IMR-90 (cell line): Measurements from ENCODE around the gene SNAP23. TPM values are rescaled to one million over a fixed set of nuclear protein-coding genes. Genes with fewer than 3 reads are reported as not detected.

Experiments used
- ATAC-seq: fragments of 200-7000 bp; cut with Tn5 transposase; 2 replicates; pipeline ENCODE4 v1.9.1; 2020; ENCODE audit warnings: low read depth, mild to moderate bottlenecking, moderate library complexity
- BruUV-seq: library from RNA; stranded (reverse); fragments of 400-500 nt; replicated peaks from 2 replicates; lab custom pipeline; 2021; lab: Mats Ljungman, UMichigan
- CTCF ChIA-PET: fragments of 300-600 bp; formaldehyde crosslinking; extraction: SDS; loops from one replicate; lab custom pipeline; 2021; ENCODE audit warnings: antibody characterized with exemption; lab: Yijun Ruan, JAX
- POLR2A ChIA-PET: fragments of 300-600 bp; sonication (Branson Sonifier 250); formaldehyde crosslinking; loops from one replicate; lab custom pipeline; 2022; ENCODE audit warnings: antibody characterized with exemption; ENCODE audit not compliant: unreplicated experiment; lab: Charles Lee
- DNase-seq: peaks from one replicate; pipeline ENCODE4 v3.0.0; 2013
- H2AFZ ChIP-seq: replicated peaks from 2 replicates; pipeline ENCODE3; 2013; ENCODE audit warnings: low read length, mild to moderate bottlenecking; ENCODE audit not compliant: poor library complexity
- H2AK5ac ChIP-seq: 2 replicates; pipeline ENCODE4 v1.6.1; 2013; ENCODE audit warnings: low read depth, low read length, inconsistent platforms
- H2AK9ac ChIP-seq: replicated peaks from 2 replicates; pipeline ENCODE3; 2013; ENCODE audit warnings: mild to moderate bottlenecking, low read depth, low read length, moderate library complexity; ENCODE audit not compliant: poor library complexity
- H2BK120ac ChIP-seq: 2 replicates; pipeline ENCODE4 v1.6.1; 2013; ENCODE audit warnings: low read depth, low read length, inconsistent platforms
- H2BK15ac ChIP-seq: 3 replicates; pipeline ENCODE4 v1.6.1; 2013; ENCODE audit warnings: low read depth, low read length, inconsistent platforms
- H2BK20ac ChIP-seq: 2 replicates; pipeline ENCODE4 v1.6.1; 2013; ENCODE audit warnings: low read depth, mild to moderate bottlenecking, inconsistent platforms, low read length, moderate library complexity
- H2BK5ac ChIP-seq: 2 replicates; pipeline ENCODE4 v1.6.1; 2013; ENCODE audit warnings: mild to moderate bottlenecking, low read depth, low read length, inconsistent platforms; ENCODE audit not compliant: poor library complexity, severe bottlenecking
- H3K14ac ChIP-seq: replicated peaks from 2 replicates; pipeline ENCODE4 v1.6.1; 2013; ENCODE audit warnings: low read depth, low read length, inconsistent platforms
- H3K18ac ChIP-seq: 2 replicates; pipeline ENCODE4 v1.6.1; 2013; ENCODE audit warnings: low read depth, low read length, control low read depth
- H3K23ac ChIP-seq: 2 replicates; pipeline ENCODE4 v1.6.1; 2013; ENCODE audit warnings: low read depth, low read length, inconsistent platforms
- H3K27ac ChIP-seq: 2 replicates; pipeline ENCODE4 v1.5.1; 2013; ENCODE audit warnings: mild to moderate bottlenecking, control low read depth, low read length; ENCODE audit not compliant: insufficient read depth
- H3K27me3 ChIP-seq: 2 replicates; pipeline ENCODE4 v1.6.1; 2013; ENCODE audit warnings: low read length; ENCODE audit not compliant: control insufficient read depth, insufficient read depth
- H3K36me3 ChIP-seq: 2 replicates; pipeline ENCODE4 v1.6.1; 2013; ENCODE audit warnings: low read length, mixed read lengths; ENCODE audit not compliant: control insufficient read depth, insufficient read depth
- H3K4ac ChIP-seq: 2 replicates; pipeline ENCODE4 v1.6.1; 2013; ENCODE audit warnings: low read depth, low read length, inconsistent platforms
- H3K4me1 ChIP-seq: 2 replicates; pipeline ENCODE4 v1.6.1; 2013; ENCODE audit warnings: low read length, mixed read lengths; ENCODE audit not compliant: control insufficient read depth, insufficient read depth
- H3K4me2 ChIP-seq: 2 replicates; pipeline ENCODE4 v1.6.1; 2013; ENCODE audit warnings: low read depth, mild to moderate bottlenecking, control low read depth, low read length, moderate library complexity
- H3K4me3 ChIP-seq: 2 replicates; pipeline ENCODE4 v1.5.1; 2013; ENCODE audit warnings: low read depth, mild to moderate bottlenecking, control low read depth, low read length, moderate library complexity; ENCODE audit not compliant: insufficient read depth
- H3K56ac ChIP-seq: 2 replicates; pipeline ENCODE4 v1.6.1; 2013; ENCODE audit warnings: low read length, inconsistent platforms; ENCODE audit not compliant: insufficient read depth; ENCODE audit errors: extremely low read depth
- H3K79me1 ChIP-seq, 2 experiments: 2 replicates each; pipeline ENCODE4 v1.6.1; 2013; ENCODE audit warnings: low read length in 2 of 2, inconsistent platforms in 1 of 2, low read depth in 1 of 2
- H3K9ac ChIP-seq: 2 replicates; pipeline ENCODE4 v1.6.1; 2013; ENCODE audit warnings: low read depth, low read length, control low read depth
- H3K9me1 ChIP-seq: 2 replicates; pipeline ENCODE4 v1.6.1; 2013; ENCODE audit warnings: low read length, inconsistent platforms; ENCODE audit not compliant: insufficient read depth
- H3K9me3 ChIP-seq: 2 replicates; pipeline ENCODE4 v1.6.1; 2013; ENCODE audit warnings: low read length; ENCODE audit not compliant: control insufficient read depth, insufficient read depth
- H4K20me1 ChIP-seq: 2 replicates; pipeline ENCODE4 v1.6.1; 2013; ENCODE audit warnings: low read length, inconsistent platforms; ENCODE audit not compliant: insufficient read depth
- H4K5ac ChIP-seq: 2 replicates; pipeline ENCODE4 v1.6.1; 2013; ENCODE audit warnings: mild to moderate bottlenecking, low read depth, low read length, control low read depth
- H4K8ac ChIP-seq, 2 experiments: 2 replicates each; pipeline ENCODE4 v1.6.1; 2013; ENCODE audit warnings: low read depth in 2 of 2, low read length in 2 of 2, control low read depth in 1 of 2, inconsistent platforms in 1 of 2
- H4K91ac ChIP-seq: 2 replicates; pipeline ENCODE4 v1.6.1; 2013; ENCODE audit warnings: low read depth, low read length, inconsistent platforms; ENCODE audit not compliant: insufficient read depth
- CEBPB ChIP-seq: IDR thresholded peaks from 2 replicates; pipeline ENCODE4 v1.6.1; 2012; ENCODE audit warnings: low read depth, low read length, improper control_type of control experiment
- CHD1 ChIP-seq: IDR thresholded peaks from 2 replicates; pipeline ENCODE4 v1.6.1; 2012; ENCODE audit warnings: low read depth, low read length, improper control_type of control experiment
- CTCF ChIP-seq: conservative IDR thresholded peaks from 2 replicates; pipeline ENCODE4 v1.5.1; 2012; ENCODE audit warnings: mild to moderate bottlenecking, low read depth, low read length, improper control_type of control experiment
- FOS ChIP-seq: fragments of 150-350 bp; IDR thresholded peaks from 2 replicates; pipeline ENCODE4 v1.6.1; 2016; ENCODE audit warnings: low read depth, low read length
- MAFK ChIP-seq: IDR thresholded peaks from 2 replicates; pipeline ENCODE4 v1.6.1; 2012; ENCODE audit warnings: low read depth, low read length, improper control_type of control experiment
- NFE2L2 ChIP-seq: fragments of 150-350 bp; IDR thresholded peaks from 2 replicates; pipeline ENCODE4 v1.6.1; 2016; ENCODE audit warnings: low read depth, mild to moderate bottlenecking, low read length
- RCOR1 ChIP-seq: IDR thresholded peaks from 2 replicates; pipeline ENCODE4 v1.6.1; 2012; ENCODE audit warnings: mild to moderate bottlenecking, low read length, improper control_type of control experiment; ENCODE audit not compliant: insufficient replicate concordance
- USF2 ChIP-seq: fragments of 150-350 bp; IDR thresholded peaks from 2 replicates; pipeline ENCODE4 v1.6.1; 2017; ENCODE audit warnings: mild to moderate bottlenecking, antibody characterized with exemption, low read length, low read depth
- WGBS, 2 experiments: methylation state at CpG; one replicate each; pipeline versions ENCODE4 v1.1.5 to v1.1.7; 2013; ENCODE audit warnings: missing lambda C conversion rate in 2 of 2; ENCODE audit not compliant: insufficient read length in 1 of 2; ENCODE audit errors: extremely low coverage in 2 of 2; 5-methylcytosine and 5-hydroxymethylcytosine counted together
- dilution Hi-C: fragments of 300-500 bp; cut with HindIII; formaldehyde crosslinking; loops from one replicate; pipeline ENCODE4 v1.14.3; 2018; ENCODE audit warnings: low sequenced_read_pairs; ENCODE audit not compliant: unreplicated experiment
- in situ Hi-C: fragments of 300-500 bp; cut with MboI; formaldehyde crosslinking; loops from 3 replicates; pipeline ENCODE4 v1.14.3; 2019; ENCODE audit warnings: low sequenced_read_pairs, inconsistent platforms, mixed read lengths
- intact Hi-C: fragments of 100-400 bp; cut with micrococcal nuclease; formaldehyde crosslinking; loops from 2 replicates; pipeline ENCODE4 v1.10.0; 2022
- polyA plus RNA-seq, 3 experiments: library from polyadenylated mRNA; depleted of rRNA; stranded (reverse); fragments of >200 nt; gene quantifications; 2 replicates each; pipeline ENCODE4 v1.2.3, GENCODE V29; 2012; ENCODE audit warnings: low replicate concordance in 1 of 3
- total RNA-seq: library from RNA; depleted of rRNA; stranded (reverse); fragments of >200 nt; gene quantifications from 2 replicates; pipeline ENCODE4 v1.2.3, GENCODE V29; 2012

The SNAP23 gene
- total and polyA plus RNA-seq, 2 of the 4 experiments (the other 2 are of a cell fraction) = 36.0 to 45.5 TPM

- no peak for TF ChIP-seq MAFK
- no peak; the same call in 1 of the 2 replicates for TF ChIP-seq NFE2L2
These were observed 4.5 kb upstream of the SNAP23 start, which contains the start of gene ZNF106 (continued) for GRCh38 chr15:42490671-42491538.

GRCh38 chr15:42491539-42492225 is 3.8 kb upstream of the SNAP23 start:
- peaks cover 4% of the 10 kb centered on the region for H4K20me1 ChIP-seq
- H3K27ac ChIP-seq = peak overlapping the region; percentile 99
- no peaks in the 10 kb centered on the region; the same call in 1 of the 2 replicates for H3K9me1 ChIP-seq
- BruUV-seq = no TSS peak
- peak overlapping the region; percentile 99 for H3K56ac ChIP-seq
- intact Hi-C loops = no loop called here
- peak; percentile 82 for DNase-seq
- H2AK9ac ChIP-seq = no peak overlapping the region
- in situ Hi-C loops = no loop called here
- peak overlapping the region; percentile 99 for H2BK120ac ChIP-seq
- peak overlapping the region; percentile 96 for H2BK20ac ChIP-seq
- no peak overlapping the region for H2AFZ ChIP-seq
- peak overlapping the region; percentile 99 for H4K91ac ChIP-seq
- H3K4ac ChIP-seq = peak overlapping the region; percentile 99
- no peaks in the 10 kb centered on the region for H3K36me3 ChIP-seq
- dilution Hi-C loops = no loop called here
- H3K23ac ChIP-seq = peak overlapping the region; percentile 100
- ChIA-PET CTCF (interaction anchor here (0.7 kb wide), 1 partner anchor 530 kb away, joined by 3 read pairs; no protein-coding TSS in a partner anchor), POLR2A (interaction anchor here (1.0 to 1.3 kb wide), 2 partner anchors 8 to 19 kb away, joined by 3 to 4 read pairs; no protein-coding TSS in a partner anchor)
- WGBS, 2 experiments = no CpG with 5 or more reads among the region's 18 CpGs
- peak overlapping the region; percentile 97 for H3K4me3 ChIP-seq
- peak overlapping the region; percentile 96 for H3K9ac ChIP-seq
- H4K5ac ChIP-seq = peak overlapping the region; percentile 97
- peak overlapping the region; percentile 95 for H2AK5ac ChIP-seq
- no peaks in the 10 kb centered on the region for H3K9me3 ChIP-seq
- ATAC-seq = peak; percentile 9
- peak overlapping the region; percentile 99; the same call in 2 of the 3 replicates for H2BK15ac ChIP-seq
- peak overlapping the region; percentile 99 to 100 for H4K8ac ChIP-seq
- peak overlapping the region; percentile 99 for H3K14ac ChIP-seq
- H2BK5ac ChIP-seq = peak overlapping the region; percentile 97
- H3K18ac ChIP-seq = peak overlapping the region; percentile 96
- peaks cover 8 to 42% of the 10 kb centered on the region in 2 experiments; a peak in 3 of 4 replicates for H3K79me1 ChIP-seq
- H3K27me3 ChIP-seq = no peaks in the 10 kb centered on the region
- peak overlapping the region; percentile 93 for H3K4me2 ChIP-seq
- peaks cover 3% of the 10 kb centered on the region for H3K4me1 ChIP-seq
- TF ChIP-seq USF2 (no peak), RCOR1 (peak; percentile 0), CHD1 (no peak), MAFK (no peak), CEBPB (no peak), NFE2L2 (no peak), FOS (peak; percentile 40; the same call in 1 of the 2 replicates), CTCF (no peak)
